Gastroesophageal sphincter (tissue), 3 donors: ENCODE data around the gene FHIT.

Experiments
- CTCF ChIP-seq, 4 experiments: fragments of 200-600 bp in 2 of 4; fragments of 450-650 bp in 2 of 4; sonication (generic) in 1 of 4; IDR thresholded peaks; one replicate each; pipeline ENCODE4 v1.5.1; 2017 to 2019; ENCODE audit warnings: antibody characterized with exemption in 4 of 4, mild to moderate bottlenecking in 2 of 4, moderate library complexity in 2 of 4
- POLR2A ChIP-seq, 2 donors: fragments of 450-650 bp; IDR thresholded peaks; one replicate each; pipeline ENCODE4 v1.6.1; 2017; ENCODE audit warnings: antibody characterized with exemption in 2 of 2, mild to moderate bottlenecking in 2 of 2, moderate library complexity in 1 of 2
- POLR2AphosphoS5 ChIP-seq: sonication (generic); formaldehyde crosslinking; IDR thresholded peaks from one replicate; pipeline ENCODE4 v1.6.1; 2017; ENCODE audit warnings: antibody characterized with exemption

- TF ChIP-seq CTCF (IDR thresholded peaks at IDR 0.05): no peak
- TF ChIP-seq POLR2AphosphoS5: no peak
- TF ChIP-seq POLR2A (IDR thresholded peaks at IDR 0.05): no peak
Observed at GRCh38 chr3:60956729-60957128, 294.5 kb downstream of the FHIT start.
